A172 (cell line): Measurements from ENCODE around the gene CLIP4. TPM values are rescaled to one million over a fixed set of nuclear protein-coding genes. Genes with fewer than 3 reads are reported as not detected.

ENCODE experiments used
- DNase-seq: peaks from one replicate; pipeline ENCODE4 v3.0.0-alpha.2; 2015; ENCODE audit warnings: low spot score
- total RNA-seq: library from RNA; depleted of rRNA; stranded (reverse); fragments of >200 nt; shearing (Covaris generic); gene quantifications from 2 replicates; pipeline ENCODE4 v1.2.3, GENCODE V29; 2014

CLIP4 gene
- total RNA-seq, 1 experiment from 2014 or later: 26.9 TPM

GRCh38 chr2:29129586-29130281 lies 14.5 kb downstream of the CLIP4 start:
- DNase-seq: peak; percentile 35

- peak; percentile 83 for DNase-seq
Observed at GRCh38 chr2:29130295-29130694, 15.1 kb downstream of the CLIP4 start.

DNA sequence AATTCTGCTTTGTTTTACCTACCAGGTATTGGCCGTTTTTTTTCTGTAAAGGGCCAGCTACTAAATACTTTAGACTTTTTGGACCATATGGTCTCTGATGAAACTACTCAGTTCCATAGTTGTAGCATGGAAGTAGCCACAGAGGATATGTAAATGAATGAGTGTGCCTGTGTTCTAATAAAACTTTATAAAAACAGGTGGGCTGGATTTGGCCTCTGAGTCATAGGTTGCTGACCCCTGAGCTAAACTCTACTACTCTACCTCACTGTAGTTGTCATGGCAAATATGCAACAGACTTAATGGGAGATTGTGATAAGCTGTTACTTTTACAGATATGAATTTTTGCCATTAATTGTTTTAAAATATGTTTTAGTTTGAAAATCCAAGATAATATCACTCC lies 19.7 kb downstream of the CLIP4 start:
- no peak for DNase-seq

DNA sequence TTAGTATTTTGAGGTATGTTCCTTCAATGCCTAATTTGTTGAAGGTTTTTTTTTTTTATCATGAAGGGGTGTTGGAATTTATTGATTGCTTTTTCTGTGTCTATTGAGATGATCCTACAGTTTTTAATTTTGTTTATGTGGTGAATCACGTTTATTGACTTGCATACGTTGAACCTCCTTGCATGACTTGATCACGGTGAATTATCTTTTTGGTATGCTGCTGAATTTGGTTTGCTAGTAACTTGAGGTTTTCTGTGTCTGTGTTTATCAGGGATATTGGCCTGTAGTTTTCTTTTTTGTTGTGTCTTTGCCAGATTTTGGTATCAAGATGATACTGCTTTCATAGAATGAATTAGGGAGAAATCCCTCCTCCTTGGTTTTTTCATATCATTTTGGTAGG lies 23.9 kb downstream of the CLIP4 start:
- no peak for DNase-seq

- DNase-seq: no peak
Observed at GRCh38 chr2:29139731-29140130, 24.5 kb downstream of the CLIP4 start.

DNA sequence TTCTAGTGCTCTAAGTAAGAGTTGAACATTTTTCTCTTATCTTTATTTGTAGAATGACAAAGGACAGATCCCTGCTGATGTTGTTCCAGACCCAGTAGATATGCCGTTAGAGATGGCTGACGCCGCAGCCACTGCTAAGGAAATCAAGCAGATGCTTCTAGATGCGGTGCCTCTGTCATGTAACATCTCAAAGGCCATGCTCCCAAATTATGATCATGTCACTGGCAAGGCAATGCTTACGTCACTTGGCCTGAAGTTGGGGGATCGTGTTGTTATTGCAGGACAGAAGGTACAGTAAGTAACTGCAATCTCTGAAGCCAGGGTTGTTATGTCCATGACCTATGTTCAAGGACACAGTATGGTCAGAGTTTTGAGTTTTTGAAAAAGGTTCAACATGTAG lies 28.4 kb downstream of the CLIP4 start:
- no peak for DNase-seq

GRCh38 chr2:29146197-29146596 lies 31.0 kb downstream of the CLIP4 start:
- no peak for DNase-seq

GRCh38 chr2:29147963-29148362 lies 32.7 kb downstream of the CLIP4 start:
- no peak for DNase-seq

DNA sequence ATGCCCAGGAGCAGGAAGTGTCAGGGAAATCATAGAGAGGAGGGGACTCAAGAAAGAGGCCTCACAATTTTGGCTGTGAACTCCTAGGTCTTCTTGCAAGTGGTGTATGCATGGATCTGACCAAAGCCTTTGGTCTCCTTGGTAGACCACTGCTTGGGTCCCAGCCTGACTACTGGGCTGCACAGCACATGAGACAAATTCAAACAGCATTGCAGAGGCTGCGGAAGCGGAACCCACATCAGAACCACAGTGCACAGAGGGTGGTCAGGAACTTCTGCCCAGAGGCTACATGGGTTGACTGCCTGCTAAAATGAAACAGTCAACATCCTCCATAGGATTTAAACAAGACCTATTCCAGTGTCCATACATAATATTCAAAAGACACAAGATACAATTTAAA lies 39.4 kb downstream of the CLIP4 start:
- DNase-seq: no peak

GRCh38 chr2:29155578-29155977 lies 40.4 kb downstream of the CLIP4 start:
- DNase-seq: no peak

GRCh38 chr2:29157131-29157530 lies 41.9 kb downstream of the CLIP4 start:
- no peak for DNase-seq

- no peak for DNase-seq
Observed at GRCh38 chr2:29159125-29159524, 43.9 kb downstream of the CLIP4 start.

DNA sequence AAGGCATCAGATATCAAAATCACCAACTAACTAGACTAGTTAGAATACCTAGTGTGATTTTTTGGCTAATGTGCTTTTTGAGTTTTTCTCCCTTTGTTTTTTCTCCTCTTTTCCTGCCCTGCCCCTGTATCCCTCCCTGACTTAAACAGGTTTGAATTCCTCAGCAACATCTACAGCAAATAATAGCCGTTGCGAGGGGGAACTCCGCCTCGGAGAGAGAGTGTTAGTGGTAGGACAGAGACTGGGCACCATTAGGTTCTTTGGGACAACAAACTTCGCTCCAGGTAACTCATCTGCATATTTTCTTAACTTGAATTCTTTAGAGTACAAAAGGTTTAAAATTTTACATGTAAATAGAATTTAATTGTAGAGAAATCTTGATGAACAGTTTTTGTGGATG lies 45.0 kb downstream of the CLIP4 start:
- DNase-seq: no peak

DNA sequence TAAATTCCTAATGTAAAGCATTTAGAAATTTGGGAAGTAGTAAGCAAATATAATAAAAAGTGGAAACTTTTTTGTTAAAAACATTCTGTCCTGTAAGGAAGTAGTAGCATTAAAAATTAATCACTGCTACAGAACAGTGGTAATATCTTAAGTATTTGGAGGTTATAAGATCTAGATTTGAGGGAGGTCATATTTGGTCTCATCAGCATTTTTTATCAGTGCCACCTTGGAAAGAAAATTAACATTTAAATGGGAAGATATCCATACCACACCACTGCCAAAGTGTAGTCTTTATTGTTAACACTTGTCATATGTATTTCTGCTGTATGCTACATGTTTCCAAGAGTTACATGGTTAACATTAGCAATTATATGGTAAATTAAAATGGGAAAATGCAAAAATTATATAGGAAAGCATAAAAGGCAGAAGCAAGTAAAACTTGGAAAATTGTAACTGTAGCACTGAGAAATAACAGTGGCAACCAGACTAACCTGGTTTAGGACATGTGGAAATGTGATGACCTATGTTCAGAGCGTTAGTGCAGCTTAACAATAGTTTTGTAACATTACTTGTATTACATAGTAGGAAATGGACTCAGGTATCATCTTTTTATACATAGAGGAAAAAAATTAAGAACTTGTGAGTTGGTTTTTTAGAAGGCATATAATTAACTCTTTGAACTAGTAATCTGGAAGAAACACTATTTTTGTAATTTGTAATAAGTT lies 47.2 kb downstream of the CLIP4 start:
- no peak for DNase-seq

GRCh38 chr2:29164091-29164846 lies 49.1 kb downstream of the CLIP4 start:
- no peak for DNase-seq

- DNase-seq: peak; percentile 10
Observed at GRCh38 chr2:29165362-29166241, 50.4 kb downstream of the CLIP4 start.

DNA sequence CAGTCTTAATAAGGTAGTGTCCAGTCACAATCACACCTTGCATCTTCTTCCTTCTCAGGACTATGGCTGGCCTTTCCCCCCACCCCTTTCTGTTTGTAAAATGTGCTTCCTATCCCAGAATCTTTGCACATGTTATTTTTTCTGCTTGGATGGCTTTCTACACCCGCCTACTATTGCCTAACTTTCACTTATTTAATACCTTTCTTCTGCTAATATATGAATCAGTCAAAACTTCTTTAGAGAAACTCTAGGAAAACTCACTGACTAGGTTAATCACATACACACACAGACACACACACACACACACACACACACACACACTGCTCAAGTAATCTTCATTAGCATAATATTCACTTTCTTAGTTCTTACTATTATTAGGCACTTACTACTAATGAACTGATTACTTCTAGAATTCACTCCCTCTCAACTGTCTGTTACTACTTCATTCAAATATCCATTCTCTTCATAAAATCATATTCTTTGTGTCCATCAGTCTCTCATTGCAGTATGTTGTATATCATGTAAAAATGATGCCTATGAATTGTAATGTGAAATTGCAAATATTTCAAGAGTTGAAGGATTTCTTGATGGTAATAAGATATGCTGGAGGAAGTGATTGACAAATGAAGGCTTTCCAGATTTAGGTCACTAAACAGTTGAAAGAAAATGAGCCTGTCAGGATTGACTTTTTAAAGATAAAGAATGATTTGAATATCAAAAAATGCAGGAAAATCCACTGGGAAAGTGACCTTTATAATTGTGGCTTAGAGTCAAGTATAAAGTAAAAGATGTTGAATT lies 51.2 kb downstream of the CLIP4 start:
- DNase-seq: no peak

GRCh38 chr2:29174937-29175336 lies 59.7 kb downstream of the CLIP4 start:
- DNase-seq: no peak

DNA sequence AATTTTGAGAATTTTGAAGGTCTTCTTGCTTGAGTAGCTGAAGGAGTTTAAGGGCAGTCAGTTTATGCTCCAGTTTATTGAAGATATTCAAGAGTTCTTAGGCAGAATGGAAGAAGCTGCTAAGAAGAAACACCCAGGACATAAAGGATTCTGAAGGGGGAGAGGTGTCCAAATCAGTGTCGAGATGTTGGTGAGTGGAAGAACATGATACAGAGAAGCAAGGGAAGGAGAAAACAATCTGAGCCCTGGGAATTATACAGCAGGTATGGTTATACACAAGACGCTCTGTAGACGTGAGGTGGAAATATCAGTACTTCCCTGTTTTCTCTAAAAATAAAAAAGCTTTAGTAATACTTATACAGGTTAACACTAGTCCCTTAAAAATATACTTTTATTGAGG lies 60.1 kb downstream of the CLIP4 start:
- no peak for DNase-seq

GRCh38 chr2:29182334-29182733 lies 67.1 kb downstream of the CLIP4 start:
- no peak for DNase-seq

DNA sequence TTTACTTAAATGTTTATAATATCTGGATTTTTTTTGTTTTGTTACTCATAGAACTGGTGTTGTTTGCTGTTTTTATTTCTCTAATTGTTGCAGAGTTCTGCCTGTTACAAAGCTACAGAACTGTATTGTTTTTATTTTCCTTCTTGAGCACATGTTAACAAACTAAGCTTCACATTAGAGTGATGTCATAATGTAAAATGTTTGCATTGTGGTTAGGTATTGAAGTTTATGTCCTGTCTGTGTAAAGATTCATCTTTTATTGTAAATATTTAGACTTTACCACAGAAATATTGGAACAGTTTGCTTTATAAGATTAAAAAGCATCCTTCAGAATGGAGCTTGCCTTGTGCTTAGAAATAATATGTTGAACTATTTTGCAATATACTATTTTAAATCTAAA lies 67.7 kb downstream of the CLIP4 start:
- no peak for DNase-seq
